ENCODE results near the gene E2F4.

E2F4 gene

GRCh38 chr16:67170949-67171649 is 20.9 kb upstream of the E2F4 start:
- WGBS, 2 donors (ENCODE audit: extremely low coverage in 2 of 2, insufficient read length in 2 of 2, insufficient replicate concordance in 1 of 2) = no CpG with 5 or more reads among the region's 14 CpGs
- peak overlapping the region; percentile 20 for H3K18ac ChIP-seq (ENCODE audit: low read length)
- H3K4ac ChIP-seq (ENCODE audit: low read length) = no peak overlapping the region
- no peak overlapping the region for H3K9ac ChIP-seq (ENCODE audit: low read depth, low read length, poor library complexity)
- H3K27me3 ChIP-seq (ENCODE audit: control insufficient read depth in 3 of 3, insufficient read depth in 3 of 3, low read depth in 1 of 3, low read length in 3 of 3) = peaks cover 38 to 93% (median 43%) of the 10 kb centered on the region in 3 experiments
- H2BK5ac ChIP-seq (ENCODE audit: low read length) = no peak overlapping the region
- no peak overlapping the region for H2BK15ac ChIP-seq (ENCODE audit: low read length)
- H3K9me3 ChIP-seq (replicated peaks in 1 of 2; ENCODE audit: control insufficient read depth in 2 of 2, insufficient read depth in 1 of 2, low read depth in 1 of 2, low read length in 2 of 2) = no peaks in the 10 kb centered on the region
- peak overlapping the region; percentile 87 for H2AFZ ChIP-seq (ENCODE audit: low read length)
- H3K27ac ChIP-seq (replicated peaks; ENCODE audit: low read length) = no peak overlapping the region
- peaks cover 0 to 2% of the 10 kb centered on the region in 2 donors for H3K36me3 ChIP-seq (replicated peaks in 1 of 2; ENCODE audit: control insufficient read depth in 2 of 2, insufficient read depth in 2 of 2, low read length in 2 of 2)
- H2BK12ac ChIP-seq (ENCODE audit: low read length) = no peak overlapping the region
- peaks cover 17 to 22% of the 10 kb centered on the region in 2 donors for H3K4me1 ChIP-seq (ENCODE audit: control insufficient read depth in 2 of 2, insufficient read depth in 1 of 2, low read depth in 1 of 2, low read length in 2 of 2)
- H3K14ac ChIP-seq (ENCODE audit: low read length) = no peak overlapping the region
- no peak for DNase-seq (ENCODE audit: low spot score)
- no peak overlapping the region for H2AK5ac ChIP-seq (ENCODE audit: low read depth, low read length)
- no peak overlapping the region for H4K8ac ChIP-seq (ENCODE audit: low read depth, low read length)
- no peak overlapping the region for H3K23ac ChIP-seq (ENCODE audit: low read depth, low read length, poor library complexity)
- no peak overlapping the region for H4K91ac ChIP-seq (ENCODE audit: low read depth, low read length, poor library complexity)
- H3K79me1 ChIP-seq (ENCODE audit: low read depth, low read length) = no peaks in the 10 kb centered on the region
- H3K4me3 ChIP-seq (ENCODE audit: low read length in 2 of 2) = peak overlapping the region; percentile 36 to 54
- no peak overlapping the region for H2BK120ac ChIP-seq (ENCODE audit: low read depth, low read length)
- H3K4me2 ChIP-seq (ENCODE audit: insufficient read depth, low read length, poor library complexity, severe bottlenecking) = peak overlapping the region; percentile 81

GRCh38 chr16:67173323-67173722 is 18.6 kb upstream of the E2F4 start:
- no peak overlapping the region for H2AK5ac ChIP-seq (ENCODE audit: low read depth, low read length)
- H2BK5ac ChIP-seq (ENCODE audit: low read length) = no peak overlapping the region
- H2AFZ ChIP-seq (ENCODE audit: low read length) = peak overlapping the region; percentile 94
- no peak overlapping the region for H3K14ac ChIP-seq (ENCODE audit: low read length)
- H2BK120ac ChIP-seq (ENCODE audit: low read depth, low read length) = no peak overlapping the region
- WGBS, 2 donors (ENCODE audit: extremely low coverage in 2 of 2, insufficient read length in 2 of 2, insufficient replicate concordance in 1 of 2) = no CpG with 5 or more reads among the region's 1 CpG
- no peak overlapping the region for H3K4me2 ChIP-seq (ENCODE audit: insufficient read depth, low read length, poor library complexity, severe bottlenecking)
- H3K27ac ChIP-seq (replicated peaks; ENCODE audit: low read length) = no peak overlapping the region
- no peak overlapping the region for H3K4ac ChIP-seq (ENCODE audit: low read length)
- no peak overlapping the region for H2BK12ac ChIP-seq (ENCODE audit: low read length)
- peaks cover 2 to 6% of the 10 kb centered on the region in 2 donors for H3K36me3 ChIP-seq (replicated peaks in 1 of 2; ENCODE audit: control insufficient read depth in 2 of 2, insufficient read depth in 2 of 2, low read length in 2 of 2)
- peaks cover 17 to 25% of the 10 kb centered on the region in 2 donors for H3K4me1 ChIP-seq (ENCODE audit: control insufficient read depth in 2 of 2, insufficient read depth in 1 of 2, low read depth in 1 of 2, low read length in 2 of 2)
- H4K8ac ChIP-seq (ENCODE audit: low read depth, low read length) = no peak overlapping the region
- no peaks in the 10 kb centered on the region for H3K9me3 ChIP-seq (replicated peaks in 1 of 2; ENCODE audit: control insufficient read depth in 2 of 2, insufficient read depth in 1 of 2, low read depth in 1 of 2, low read length in 2 of 2)
- H3K4me3 ChIP-seq (ENCODE audit: low read length in 2 of 2) = peak overlapping the region; percentile 23 to 45
- no peaks in the 10 kb centered on the region for H3K79me1 ChIP-seq (ENCODE audit: low read depth, low read length)
- no peak overlapping the region for H2BK15ac ChIP-seq (ENCODE audit: low read length)
- no peak overlapping the region for H3K23ac ChIP-seq (ENCODE audit: low read depth, low read length, poor library complexity)
- no peak overlapping the region for H3K9ac ChIP-seq (ENCODE audit: low read depth, low read length, poor library complexity)
- DNase-seq (ENCODE audit: low spot score) = no peak
- H4K91ac ChIP-seq (ENCODE audit: low read depth, low read length, poor library complexity) = no peak overlapping the region
- H3K18ac ChIP-seq (ENCODE audit: low read length) = no peak overlapping the region
- H3K27me3 ChIP-seq (ENCODE audit: control insufficient read depth in 3 of 3, insufficient read depth in 3 of 3, low read depth in 1 of 3, low read length in 3 of 3) = peaks cover 20 to 93% (median 21%) of the 10 kb centered on the region in 3 experiments

GRCh38 chr16:67173808-67174705 is 17.9 kb upstream of the E2F4 start:
- Histone ChIP-seq H3K4me1 (ENCODE audit: control insufficient read depth in 2 of 2, insufficient read depth in 1 of 2, low read depth in 1 of 2, low read length in 2 of 2) (peaks cover 17 to 26% of the 10 kb centered on the region in 2 donors), H3K79me1 (ENCODE audit: low read depth, low read length) (no peaks in the 10 kb centered on the region), H2BK12ac (ENCODE audit: low read length) (no peak overlapping the region), H2BK120ac (ENCODE audit: low read depth, low read length) (no peak overlapping the region), H2BK15ac (ENCODE audit: low read length) (peak overlapping the region; percentile 8), H3K27me3 (ENCODE audit: control insufficient read depth in 3 of 3, insufficient read depth in 3 of 3, low read depth in 1 of 3, low read length in 3 of 3) (peaks cover 13 to 93% (median 15%) of the 10 kb centered on the region in 3 experiments), H3K4me2 (ENCODE audit: insufficient read depth, low read length, poor library complexity, severe bottlenecking) (peak overlapping the region; percentile 88), H4K91ac (ENCODE audit: low read depth, low read length, poor library complexity) (no peak overlapping the region), H4K8ac (ENCODE audit: low read depth, low read length) (no peak overlapping the region), H2BK5ac (ENCODE audit: low read length) (no peak overlapping the region), H2AFZ (ENCODE audit: low read length) (peak overlapping the region; percentile 94), H2AK5ac (ENCODE audit: low read depth, low read length) (peak overlapping the region; percentile 49), H3K36me3 (replicated peaks in 1 of 2; ENCODE audit: control insufficient read depth in 2 of 2, insufficient read depth in 2 of 2, low read length in 2 of 2) (peaks cover 2 to 6% of the 10 kb centered on the region in 2 donors), H3K14ac (ENCODE audit: low read length) (peak overlapping the region; percentile 79), H3K23ac (ENCODE audit: low read depth, low read length, poor library complexity) (peak overlapping the region; percentile 76), H3K18ac (ENCODE audit: low read length) (peak overlapping the region; percentile 85), H3K9me3 (replicated peaks in 1 of 2; ENCODE audit: control insufficient read depth in 2 of 2, insufficient read depth in 1 of 2, low read depth in 1 of 2, low read length in 2 of 2) (no peaks in the 10 kb centered on the region), H3K27ac (replicated peaks; ENCODE audit: low read length) (no peak overlapping the region), H3K4me3 (ENCODE audit: low read length in 2 of 2) (peak overlapping the region; percentile 45 to 70), H3K9ac (ENCODE audit: low read depth, low read length, poor library complexity) (peak overlapping the region; percentile 76), H3K4ac (ENCODE audit: low read length) (no peak overlapping the region)
- WGBS, 2 donors (ENCODE audit: extremely low coverage in 2 of 2, insufficient read length in 2 of 2, insufficient replicate concordance in 1 of 2) = no CpG with 5 or more reads among the region's 71 CpGs
- DNase-seq (ENCODE audit: low spot score) = no peak

Measured in neuronal stem cell (in vitro differentiated cells).